ENCODE measurements around the gene KIAA0319L. TPM values are rescaled to one million over a fixed set of nuclear protein-coding genes. Genes with fewer than 3 reads are reported as not detected.
"Not testable (repeated sequence)": the region's sequence is repeated elsewhere in the genome, so short reads cannot be mapped to it uniquely, and the experiment has no call there.

Gene KIAA0319L
- polyA plus RNA-seq, 1 donor (not counting 4 experiments of a cell fraction or from before 2014, with no cell fraction given): 23.8 TPM

DNA sequence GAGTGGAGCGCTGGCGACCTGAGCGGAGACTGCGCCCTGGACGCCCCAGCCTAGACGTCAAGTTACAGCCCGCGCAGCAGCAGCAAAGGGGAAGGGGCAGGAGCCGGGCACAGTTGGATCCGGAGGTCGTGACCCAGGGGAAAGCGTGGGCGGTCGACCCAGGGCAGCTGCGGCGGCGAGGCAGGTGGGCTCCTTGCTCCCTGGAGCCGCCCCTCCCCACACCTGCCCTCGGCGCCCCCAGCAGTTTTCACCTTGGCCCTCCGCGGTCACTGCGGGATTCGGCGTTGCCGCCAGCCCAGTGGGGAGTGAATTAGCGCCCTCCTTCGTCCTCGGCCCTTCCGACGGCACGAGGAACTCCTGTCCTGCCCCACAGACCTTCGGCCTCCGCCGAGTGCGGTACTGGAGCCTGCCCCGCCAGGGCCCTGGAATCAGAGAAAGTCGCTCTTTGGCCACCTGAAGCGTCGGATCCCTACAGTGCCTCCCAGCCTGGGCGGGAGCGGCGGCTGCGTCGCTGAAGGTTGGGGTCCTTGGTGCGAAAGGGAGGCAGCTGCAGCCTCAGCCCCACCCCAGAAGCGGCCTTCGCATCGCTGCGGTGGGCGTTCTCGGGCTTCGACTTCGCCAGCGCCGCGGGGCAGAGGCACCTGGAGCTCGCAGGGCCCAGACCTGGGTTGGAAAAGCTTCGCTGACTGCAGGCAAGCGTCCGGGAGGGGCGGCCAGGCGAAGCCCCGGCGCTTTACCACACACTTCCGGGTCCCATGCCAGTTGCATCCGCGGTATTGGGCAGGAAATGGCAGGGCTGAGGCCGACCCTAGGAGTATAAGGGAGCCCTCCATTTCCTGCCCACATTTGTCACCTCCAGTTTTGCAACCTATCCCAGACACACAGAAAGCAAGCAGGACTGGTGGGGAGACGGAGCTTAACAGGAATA is 20.1 kb upstream of the KIAA0319L start:
- Histone ChIP-seq H3K36me3 (ENCODE audit: control insufficient read depth in 2 of 2, extremely low read depth in 1 of 2, insufficient read depth in 2 of 2, low read length in 2 of 2) (no peaks in the 10 kb centered on the region), H3K79me2 (ENCODE audit: control insufficient read depth, insufficient read depth, low read length) (no peaks in the 10 kb centered on the region), H4K20me1 (ENCODE audit: control insufficient read depth, extremely low read depth, insufficient read depth, low read length) (no peaks in the 10 kb centered on the region), H2AFZ (ENCODE audit: control insufficient read depth, low read length) (peak overlapping the region; percentile 30), H3K4me1 (ENCODE audit: control insufficient read depth, extremely low read depth, insufficient read depth, low read length) (peaks cover 24% of the 10 kb centered on the region), H3K4me3 (ENCODE audit: control insufficient read depth in 2 of 3, extremely low read depth in 1 of 3, insufficient read depth in 2 of 3, low read depth in 1 of 3, low read length in 3 of 3) (no peak overlapping the region), H3K4me2 (ENCODE audit: control insufficient read depth, extremely low read depth, insufficient read depth, low read depth, low read length) (peak overlapping the region; percentile 22), H3K9me3 (ENCODE audit: control insufficient read depth, low read depth, low read length) (no peaks in the 10 kb centered on the region), H3K27me3 (ENCODE audit: control insufficient read depth, extremely low read depth, insufficient read depth, low read length) (peaks cover 14% of the 10 kb centered on the region), H3K27ac (ENCODE audit: control insufficient read depth, insufficient read depth, low read length) (no peak overlapping the region), H3K9ac (ENCODE audit: control insufficient read depth, extremely low read depth, insufficient read depth, low read length) (no peak overlapping the region), H3K9me1 (ENCODE audit: control insufficient read depth, extremely low read depth, insufficient read depth, low read length) (no peaks in the 10 kb centered on the region)
- no peak for TF ChIP-seq CTCF (optimal IDR thresholded peaks at IDR 0.05 in 1 of 3, IDR thresholded peaks at IDR 0.05 in 1 of 3, conservative IDR thresholded peaks at IDR 0.05 in 1 of 3; ENCODE audit: extremely low read depth in 1 of 3, insufficient read depth in 2 of 3, low read length in 3 of 3)
- no peak for TF ChIP-seq EZH2 (IDR thresholded peaks at IDR 0.05; ENCODE audit: low read length)
- FAIRE-seq (no peak), DNase-seq (ENCODE audit: low read depth, low spot score) (no peak)
- dilution Hi-C loops (cut with MboI; ENCODE audit: extremely low pct_ligation_motif_present, low sequenced_read_pairs): no loop called here

DNA sequence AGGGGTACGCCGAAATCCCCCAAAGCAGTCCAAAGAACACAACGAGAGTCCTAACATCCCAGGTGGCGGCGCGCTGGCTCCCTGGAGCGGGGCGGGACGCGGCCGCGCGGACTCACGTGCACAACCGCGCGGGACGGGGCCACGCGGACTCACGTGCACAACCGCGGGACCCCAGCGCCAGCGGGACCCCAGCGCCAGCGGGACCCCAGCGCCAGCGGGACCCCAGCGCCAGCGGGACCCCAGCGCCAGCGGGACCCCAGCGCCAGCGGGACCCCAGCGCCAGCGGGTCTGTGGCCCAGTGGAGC is 19.5 kb upstream of the KIAA0319L start:
- H4K20me1 ChIP-seq (ENCODE audit: control insufficient read depth, extremely low read depth, insufficient read depth, low read length); H3K79me2 ChIP-seq (ENCODE audit: control insufficient read depth, insufficient read depth, low read length); FAIRE-seq; DNase-seq (ENCODE audit: low read depth, low spot score); dilution Hi-C loops (cut with MboI; ENCODE audit: extremely low pct_ligation_motif_present, low sequenced_read_pairs); H3K36me3 ChIP-seq (ENCODE audit: control insufficient read depth in 2 of 2, extremely low read depth in 1 of 2, insufficient read depth in 2 of 2, low read length in 2 of 2); H3K9me1 ChIP-seq (ENCODE audit: control insufficient read depth, extremely low read depth, insufficient read depth, low read length); H3K4me3 ChIP-seq (ENCODE audit: control insufficient read depth in 2 of 3, extremely low read depth in 1 of 3, insufficient read depth in 2 of 3, low read depth in 1 of 3, low read length in 3 of 3); H2AFZ ChIP-seq (ENCODE audit: control insufficient read depth, low read length); H3K4me2 ChIP-seq (ENCODE audit: control insufficient read depth, extremely low read depth, insufficient read depth, low read depth, low read length); H3K9ac ChIP-seq (ENCODE audit: control insufficient read depth, extremely low read depth, insufficient read depth, low read length); H3K27ac ChIP-seq (ENCODE audit: control insufficient read depth, insufficient read depth, low read length); H3K9me3 ChIP-seq (ENCODE audit: control insufficient read depth, low read depth, low read length): not testable (repeated sequence)
- H3K4me1 ChIP-seq (ENCODE audit: control insufficient read depth, extremely low read depth, insufficient read depth, low read length): peaks cover 30% of the 10 kb centered on the region
- H3K27me3 ChIP-seq (ENCODE audit: control insufficient read depth, extremely low read depth, insufficient read depth, low read length): peaks cover 14% of the 10 kb centered on the region

All from keratinocyte (primary cell).